OCI-LY7 (cell line): ENCODE data around the gene LRP1B. TPM values are rescaled to one million over a fixed set of nuclear protein-coding genes. Genes with fewer than 3 reads are reported as not detected.

Experiments used
- BruUV-seq: library from RNA; stranded (reverse); fragments of 400-500 nt; replicated peaks from 2 replicates; lab custom pipeline; 2021; lab: Mats Ljungman, UMichigan
- CTCF ChIA-PET: fragments of 300-600 bp; sonication (Branson Sonifier 250); formaldehyde crosslinking; loops from one replicate; lab custom pipeline; 2022; ENCODE audit warnings: antibody characterized with exemption; ENCODE audit not compliant: unreplicated experiment; lab: Charles Lee
- POLR2A ChIA-PET: fragments of 300-600 bp; sonication (Branson Sonifier 250); formaldehyde crosslinking; loops from one replicate; lab custom pipeline; 2022; ENCODE audit warnings: antibody characterized with exemption; lab: Charles Lee
- DNase-seq: peaks from one replicate; pipeline ENCODE4 v3.0.0-alpha.2; 2015; ENCODE audit warnings: low spot score
- H2AFZ ChIP-seq: fragments of 200-600 bp; sonication (generic), shearing (Covaris generic); 2 replicates; pipeline ENCODE4 v1.6.1; 2014; ENCODE audit warnings: mild to moderate bottlenecking, antibody characterized with exemption, low read length, moderate library complexity
- H3K27ac ChIP-seq: fragments of 200-600 bp; sonication (generic); 2 replicates; pipeline ENCODE4 v1.5.1; 2014; ENCODE audit warnings: mixed run types, low read depth, mild to moderate bottlenecking, moderate library complexity, low read length, inconsistent platforms; ENCODE audit not compliant: poor library complexity, severe bottlenecking
- H3K36me3 ChIP-seq: fragments of 200-600 bp; sonication (generic); 2 replicates; pipeline ENCODE4 v1.6.1; 2014; ENCODE audit warnings: mild to moderate bottlenecking, antibody characterized with exemption, low read length, moderate library complexity, mixed read lengths; ENCODE audit not compliant: insufficient read depth
- H3K4me1 ChIP-seq: fragments of 200-600 bp; sonication (generic); 2 replicates; pipeline ENCODE4 v1.5.1; 2014; ENCODE audit warnings: mild to moderate bottlenecking, low read length; ENCODE audit not compliant: insufficient read depth, poor library complexity, severe bottlenecking
- H3K4me2 ChIP-seq: fragments of 200-600 bp; sonication (generic); 2 replicates; pipeline ENCODE4 v1.6.1; 2014; ENCODE audit warnings: mild to moderate bottlenecking, low read length
- H3K4me3 ChIP-seq: fragments of 200-600 bp; sonication (generic); 2 replicates; pipeline ENCODE4 v1.5.1; 2014; ENCODE audit warnings: mild to moderate bottlenecking, low read depth, low read length; ENCODE audit not compliant: poor library complexity, severe bottlenecking
- H3K79me2 ChIP-seq: fragments of 200-600 bp; sonication (generic); 2 replicates; pipeline ENCODE4 v1.6.1; 2016; ENCODE audit warnings: low read depth, mild to moderate bottlenecking, low read length, moderate library complexity, mixed read lengths; ENCODE audit not compliant: insufficient read depth
- H3K9me2 ChIP-seq: fragments of 200-600 bp; sonication (generic); 2 replicates; pipeline ENCODE4 v1.6.1; 2016; ENCODE audit warnings: mild to moderate bottlenecking, low read length, mixed read lengths; ENCODE audit not compliant: insufficient read depth
- H3K9me3 ChIP-seq: fragments of 200-600 bp; sonication (generic); 2 replicates; pipeline ENCODE4 v1.6.1; 2014; ENCODE audit warnings: mild to moderate bottlenecking, mixed run types, low read length, mixed read lengths
- H4K20me1 ChIP-seq: fragments of 200-600 bp; sonication (generic); 2 replicates; pipeline ENCODE4 v1.6.1; 2014; ENCODE audit warnings: mild to moderate bottlenecking, antibody characterized with exemption, low read length, moderate library complexity, mixed read lengths; ENCODE audit not compliant: insufficient read depth
- EZH2phosphoT487 ChIP-seq: fragments of 200-600 bp; sonication (generic); IDR thresholded peaks from 2 replicates; pipeline ENCODE4 v1.6.1; 2018; ENCODE audit warnings: low read depth, borderline replicate concordance, mild to moderate bottlenecking, mixed run types, antibody characterized with exemption, low read length, moderate library complexity, mixed read lengths
- intact Hi-C: fragments of 100-400 bp; cut with micrococcal nuclease; formaldehyde crosslinking; loops from one replicate; pipeline ENCODE4 v1.10.0; 2022; ENCODE audit not compliant: unreplicated experiment
- total RNA-seq, 2 experiments: library from RNA; depleted of rRNA in 1 of 2; stranded (reverse); fragments of >200 nt in 1 of 2; shearing (Covaris generic) in 1 of 2; gene quantifications; 2 replicates each; pipeline ENCODE4 v1.2.3, GENCODE V29; 2014 to 2022
- TF ChIP-seq, protein P1 (sequence below): fragments of 200-600 bp; sonication (generic); conservative IDR thresholded peaks from 2 replicates; pipeline ENCODE4 v1.5.1; 2014; ENCODE audit warnings: mild to moderate bottlenecking, antibody characterized with exemption, low read length, moderate library complexity, mixed read lengths

LRP1B gene
- total RNA-seq, 2 experiments from 2014 or later = not detected

DNA sequence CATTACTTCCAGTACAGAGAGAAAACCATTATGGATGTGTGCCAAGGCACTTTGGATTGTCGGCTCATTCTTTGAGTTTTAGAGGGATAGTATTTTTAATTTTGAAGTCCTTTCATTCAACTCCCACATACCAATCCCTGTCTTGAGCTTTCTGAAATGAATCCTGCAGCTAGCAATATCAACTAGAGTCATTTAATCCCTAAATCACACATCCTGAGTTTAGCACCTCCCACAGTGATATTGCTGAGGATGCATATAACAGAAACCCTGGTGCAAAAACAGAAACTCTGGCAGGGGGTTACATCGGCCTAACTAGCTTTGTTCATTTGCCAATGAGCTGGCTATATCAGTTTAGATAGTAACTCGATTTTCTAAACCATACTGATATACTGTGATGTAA is 427.3 kb downstream of the LRP1B start:
- no peak overlapping the region for H3K4me2 ChIP-seq
- H2AFZ ChIP-seq = no peak overlapping the region
- H4K20me1 ChIP-seq = no peaks in the 10 kb centered on the region
- TF ChIP-seq, protein P1, sequence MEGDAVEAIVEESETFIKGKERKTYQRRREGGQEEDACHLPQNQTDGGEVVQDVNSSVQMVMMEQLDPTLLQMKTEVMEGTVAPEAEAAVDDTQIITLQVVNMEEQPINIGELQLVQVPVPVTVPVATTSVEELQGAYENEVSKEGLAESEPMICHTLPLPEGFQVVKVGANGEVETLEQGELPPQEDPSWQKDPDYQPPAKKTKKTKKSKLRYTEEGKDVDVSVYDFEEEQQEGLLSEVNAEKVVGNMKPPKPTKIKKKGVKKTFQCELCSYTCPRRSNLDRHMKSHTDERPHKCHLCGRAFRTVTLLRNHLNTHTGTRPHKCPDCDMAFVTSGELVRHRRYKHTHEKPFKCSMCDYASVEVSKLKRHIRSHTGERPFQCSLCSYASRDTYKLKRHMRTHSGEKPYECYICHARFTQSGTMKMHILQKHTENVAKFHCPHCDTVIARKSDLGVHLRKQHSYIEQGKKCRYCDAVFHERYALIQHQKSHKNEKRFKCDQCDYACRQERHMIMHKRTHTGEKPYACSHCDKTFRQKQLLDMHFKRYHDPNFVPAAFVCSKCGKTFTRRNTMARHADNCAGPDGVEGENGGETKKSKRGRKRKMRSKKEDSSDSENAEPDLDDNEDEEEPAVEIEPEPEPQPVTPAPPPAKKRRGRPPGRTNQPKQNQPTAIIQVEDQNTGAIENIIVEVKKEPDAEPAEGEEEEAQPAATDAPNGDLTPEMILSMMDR = no peak
- TF ChIP-seq EZH2phosphoT487 = no peak
- no peaks in the 10 kb centered on the region for H3K9me2 ChIP-seq
- DNase-seq = no peak
- no peaks in the 10 kb centered on the region for H3K4me1 ChIP-seq
- ChIA-PET CTCF (no interaction called here), POLR2A (interaction anchor here (0.5 kb wide), 1 partner anchor 338 kb away, joined by 3 read pairs; no protein-coding TSS in a partner anchor)
- BruUV-seq = no TSS peak
- no peaks in the 10 kb centered on the region for H3K79me2 ChIP-seq
- no peaks in the 10 kb centered on the region for H3K36me3 ChIP-seq
- H3K4me3 ChIP-seq = no peak overlapping the region
- no peaks in the 10 kb centered on the region for H3K9me3 ChIP-seq
- intact Hi-C loops = no loop called here
- H3K27ac ChIP-seq = no peak overlapping the region

DNA sequence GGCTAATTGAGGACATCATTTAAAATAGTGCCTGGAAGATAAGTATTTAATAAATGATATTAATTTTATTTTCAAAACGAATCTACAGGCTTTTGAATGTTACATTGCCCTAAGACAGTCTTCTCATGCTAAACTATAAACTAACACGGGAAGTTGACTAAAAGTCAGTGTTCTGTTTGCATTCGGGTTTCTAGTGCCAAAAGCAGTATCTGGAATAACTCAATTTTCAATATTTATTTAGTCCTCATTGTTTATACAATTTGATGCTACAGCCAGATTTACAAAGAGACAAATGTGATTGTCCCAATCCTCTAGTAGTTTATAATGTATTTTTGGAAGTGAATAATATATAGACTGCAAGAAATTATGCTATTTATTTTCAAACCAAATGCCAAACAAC is 429.2 kb downstream of the LRP1B start:
- DNase-seq = no peak
- Histone ChIP-seq H3K4me3 (no peak overlapping the region), H3K4me1 (no peaks in the 10 kb centered on the region), H3K9me2 (no peaks in the 10 kb centered on the region), H3K9me3 (no peaks in the 10 kb centered on the region), H4K20me1 (no peaks in the 10 kb centered on the region), H2AFZ (no peak overlapping the region), H3K27ac (no peak overlapping the region), H3K79me2 (no peaks in the 10 kb centered on the region), H3K36me3 (no peaks in the 10 kb centered on the region), H3K4me2 (no peak overlapping the region)
- TF ChIP-seq, protein P1 = no peak
- no peak for TF ChIP-seq EZH2phosphoT487
- ChIA-PET POLR2A (no interaction called here), CTCF (no interaction called here)
- no TSS peak for BruUV-seq
- intact Hi-C loops = no loop called here

DNA sequence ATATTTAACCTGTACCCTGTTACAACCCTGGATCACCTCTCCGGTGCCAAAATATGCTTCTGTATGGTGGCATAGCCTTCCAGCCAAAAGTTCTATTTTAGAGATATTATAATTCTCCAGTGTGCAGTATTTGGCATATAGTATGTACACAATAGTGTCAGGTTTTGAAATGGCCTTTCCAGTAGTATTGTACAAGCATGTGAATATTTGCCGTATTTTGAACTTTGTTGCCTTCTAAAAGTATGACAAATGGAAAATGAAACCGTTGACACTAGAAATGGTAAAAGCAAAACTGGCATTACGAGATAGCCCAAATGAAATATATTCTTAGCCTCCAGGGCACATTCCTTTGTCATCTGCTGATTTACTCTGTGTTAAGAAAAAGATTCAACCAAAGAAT is 431.2 kb downstream of the LRP1B start:
- BruUV-seq = no TSS peak
- H3K4me2 ChIP-seq = no peak overlapping the region
- no peaks in the 10 kb centered on the region for H4K20me1 ChIP-seq
- no peaks in the 10 kb centered on the region for H3K9me3 ChIP-seq
- no peaks in the 10 kb centered on the region for H3K79me2 ChIP-seq
- no peaks in the 10 kb centered on the region for H3K36me3 ChIP-seq
- H3K4me3 ChIP-seq = no peak overlapping the region
- H3K27ac ChIP-seq = no peak overlapping the region
- no peaks in the 10 kb centered on the region for H3K4me1 ChIP-seq
- no peak overlapping the region for H2AFZ ChIP-seq
- no peaks in the 10 kb centered on the region for H3K9me2 ChIP-seq
- TF ChIP-seq, protein P1 = no peak
- no peak for TF ChIP-seq EZH2phosphoT487
- intact Hi-C loops = no loop called here
- POLR2A ChIA-PET = no interaction called here
- CTCF ChIA-PET = no interaction called here
- DNase-seq = no peak
